HG02885 (cell line): ENCODE results near the gene CDKAL1.
"Not testable (repeated sequence)": the region's sequence is repeated elsewhere in the genome, so short reads cannot be mapped to it uniquely, and the experiment has no call there.

Experiments
- ATAC-seq: cut with Tn5 transposase; IDR thresholded peaks from one replicate; pipeline ENCODE4 v1.9.1; 2021; ENCODE audit warnings: mild to moderate bottlenecking; ENCODE audit not compliant: unreplicated experiment, poor library complexity

Gene CDKAL1

GRCh38 chr6:21167790-21168189 lies 633.5 kb downstream of the CDKAL1 start:
- no peak for ATAC-seq

GRCh38 chr6:21171801-21172200 lies 637.5 kb downstream of the CDKAL1 start:
- ATAC-seq: no peak

- no peak for ATAC-seq
Measured at GRCh38 chr6:21173031-21173430, 638.8 kb downstream of the CDKAL1 start.

- no peak for ATAC-seq
Measured at GRCh38 chr6:21173678-21174077, 639.4 kb downstream of the CDKAL1 start.

- ATAC-seq: no peak
Measured at GRCh38 chr6:21176197-21176596, 641.9 kb downstream of the CDKAL1 start.

GRCh38 chr6:21180155-21180554 lies 645.9 kb downstream of the CDKAL1 start:
- ATAC-seq: peak; percentile 49

GRCh38 chr6:21180800-21181337 lies 646.6 kb downstream of the CDKAL1 start:
- no peak for ATAC-seq

DNA sequence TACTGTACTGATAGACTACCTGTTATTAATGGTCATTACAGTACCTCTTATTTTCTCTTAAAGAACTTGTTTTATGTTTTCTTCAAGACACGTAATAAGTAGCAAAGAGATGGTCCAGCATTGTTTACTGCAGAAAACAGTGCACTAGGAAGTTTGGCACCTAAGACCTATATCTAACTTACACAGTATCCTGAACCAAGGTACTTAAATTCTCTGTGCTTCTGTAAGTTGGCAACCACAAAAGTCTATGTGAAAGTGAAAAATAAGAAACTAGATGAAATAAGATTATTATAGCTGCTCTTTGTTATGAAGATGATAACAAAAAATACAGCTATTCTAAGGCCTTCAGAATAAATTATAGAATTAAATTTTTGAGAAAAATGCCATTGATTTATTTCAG lies 647.6 kb downstream of the CDKAL1 start:
- peak; percentile 70 for ATAC-seq

DNA sequence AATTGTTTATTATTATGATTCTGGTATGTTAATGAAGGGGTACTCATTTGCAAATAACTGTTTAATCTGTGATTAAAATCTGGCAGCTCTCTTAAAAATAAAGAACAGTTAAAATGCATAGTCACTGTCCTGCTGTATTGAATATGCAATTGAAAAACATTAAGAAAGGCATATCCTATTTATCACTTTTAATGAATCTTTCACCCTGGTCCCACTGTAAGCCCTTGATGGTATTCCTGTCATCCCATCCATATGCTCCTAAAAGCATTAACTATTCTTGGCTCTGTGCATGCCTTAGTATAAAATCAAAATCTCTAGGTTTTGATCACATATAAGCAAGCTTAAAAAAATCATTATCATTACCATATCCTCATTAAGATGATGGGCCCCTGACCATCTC lies 648.3 kb downstream of the CDKAL1 start:
- ATAC-seq: no peak

DNA sequence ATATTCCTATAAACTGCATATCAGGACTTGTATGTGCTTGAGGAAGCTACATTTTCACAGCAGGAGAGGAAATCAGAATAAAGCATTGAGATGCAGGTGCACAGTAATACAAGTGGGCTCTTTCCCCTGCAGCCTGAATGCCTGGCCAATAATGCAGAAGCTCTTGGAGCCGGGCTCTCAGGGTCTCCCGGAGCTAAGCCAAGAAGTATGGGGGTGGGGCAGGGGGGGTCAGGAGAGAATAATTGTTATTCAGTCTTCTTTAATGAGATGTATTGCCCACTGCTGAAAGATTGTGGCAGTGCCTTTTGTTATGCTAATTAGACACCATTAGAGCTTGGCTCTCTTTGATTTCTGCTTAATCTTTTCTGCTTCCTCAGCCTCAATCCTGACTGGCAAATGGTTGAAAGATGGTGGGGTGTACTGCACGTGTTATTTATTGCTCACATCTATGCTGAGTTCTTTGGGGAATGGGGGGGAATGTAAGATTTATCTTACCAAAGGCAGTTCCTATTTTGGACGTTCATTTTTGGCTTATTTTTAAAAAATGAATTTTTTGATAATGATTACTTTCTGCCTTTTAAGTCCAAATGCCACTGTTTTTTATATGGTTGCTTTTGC lies 651.7 kb downstream of the CDKAL1 start:
- no peak for ATAC-seq

DNA sequence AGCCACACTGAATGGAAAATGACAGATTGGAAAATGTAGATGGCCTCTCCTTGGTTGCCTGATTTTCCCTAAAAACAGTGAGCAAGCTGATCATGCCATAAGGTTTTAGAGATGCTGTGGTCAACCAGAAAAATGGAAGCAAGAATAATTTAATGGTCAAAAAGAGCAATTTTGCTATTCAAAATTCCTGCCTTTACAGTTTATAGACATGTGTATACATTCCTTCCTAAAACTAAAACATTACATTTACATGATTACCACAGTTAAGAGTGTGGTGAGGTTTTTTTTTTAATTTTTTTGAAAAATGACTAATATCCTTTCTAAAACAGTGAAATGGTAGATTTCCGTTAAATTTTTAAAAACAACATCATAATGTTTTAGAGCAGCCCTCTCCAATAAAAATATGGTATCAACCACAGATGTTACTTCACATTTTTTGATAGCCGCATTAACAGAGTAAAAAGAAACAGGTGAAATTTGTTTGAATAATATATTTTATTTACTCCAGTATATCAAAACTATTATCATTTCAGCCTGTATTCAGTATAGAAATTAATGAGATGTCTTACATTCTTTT lies 652.3 kb downstream of the CDKAL1 start:
- ATAC-seq: no peak

DNA sequence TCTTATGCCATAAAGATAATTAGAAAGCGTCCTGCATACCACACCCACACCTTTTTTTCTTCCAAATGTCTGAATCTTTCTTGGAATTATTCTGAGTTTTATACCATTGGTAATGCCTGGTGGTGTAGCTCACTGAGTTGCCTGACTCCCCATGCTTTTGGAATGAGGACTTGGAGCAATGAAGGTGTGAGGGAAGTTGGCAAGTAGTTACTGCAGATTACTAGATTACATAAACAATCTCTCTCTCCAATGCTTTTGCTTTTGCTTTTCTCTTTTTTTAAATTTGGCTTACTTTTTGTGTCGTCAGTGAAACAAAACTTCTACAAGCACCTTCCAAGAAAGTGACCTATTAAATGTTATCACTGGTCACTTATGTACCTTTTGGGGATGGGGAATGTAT lies 653.2 kb downstream of the CDKAL1 start:
- ATAC-seq: no peak

DNA sequence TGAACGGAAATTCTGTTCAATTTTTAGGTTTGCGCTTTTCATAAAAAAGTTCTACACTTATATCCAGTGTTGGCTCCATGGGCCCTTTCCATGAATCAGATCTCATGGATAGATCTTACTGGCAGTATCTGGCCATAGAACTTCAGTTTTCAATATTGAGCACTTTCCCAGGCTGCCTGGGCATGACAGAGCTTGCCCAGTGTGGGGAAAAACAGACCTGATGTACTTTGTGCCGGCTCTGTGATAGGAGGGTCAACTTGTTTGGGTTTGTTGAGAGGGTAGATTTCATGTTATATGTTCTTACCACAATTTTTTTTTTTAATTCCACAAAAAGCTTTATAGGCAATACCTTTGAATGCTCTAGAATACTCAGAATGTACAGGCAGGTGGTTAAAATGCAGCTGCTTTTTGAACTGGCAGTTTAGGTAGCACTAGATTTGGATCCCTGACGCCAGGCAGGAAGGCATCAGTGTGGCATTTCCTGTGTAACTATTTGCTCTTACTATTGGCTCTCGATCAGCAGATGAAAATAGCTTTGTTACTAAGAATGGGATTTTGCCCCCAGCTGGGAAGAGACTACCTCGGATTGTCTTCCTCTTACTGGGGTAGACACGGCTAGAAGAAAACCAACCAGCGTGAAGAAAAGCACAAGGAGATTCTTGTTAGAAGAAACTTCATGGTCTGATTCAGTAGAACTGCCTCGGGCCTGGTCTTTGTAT lies 654.4 kb downstream of the CDKAL1 start:
- no peak for ATAC-seq

DNA sequence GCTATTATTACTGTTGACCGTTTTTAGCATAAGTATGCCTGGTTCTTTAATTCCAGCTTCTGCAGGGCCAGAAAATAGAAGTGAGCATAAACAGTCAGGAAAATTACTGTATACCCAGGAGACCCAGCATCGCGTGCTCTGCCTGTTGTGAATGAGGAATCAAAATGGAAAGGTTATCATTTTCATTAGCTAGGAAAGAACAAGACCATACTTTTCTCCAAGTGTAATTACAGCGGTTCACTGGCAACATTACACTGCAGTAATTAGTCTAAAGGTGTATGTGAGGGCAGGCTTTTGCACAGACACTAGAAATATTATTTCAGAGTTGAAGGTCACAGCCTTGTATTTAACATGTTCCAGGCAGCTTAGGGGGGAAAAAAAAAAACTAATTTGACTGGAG lies 655.5 kb downstream of the CDKAL1 start:
- no peak for ATAC-seq

- peak; percentile 42 for ATAC-seq
Measured at GRCh38 chr6:21190701-21191100, 656.4 kb downstream of the CDKAL1 start.

- no peak for ATAC-seq
Measured at GRCh38 chr6:21193790-21194475, 659.7 kb downstream of the CDKAL1 start.

GRCh38 chr6:21195301-21195700 lies 661.0 kb downstream of the CDKAL1 start:
- not testable (repeated sequence) for ATAC-seq

DNA sequence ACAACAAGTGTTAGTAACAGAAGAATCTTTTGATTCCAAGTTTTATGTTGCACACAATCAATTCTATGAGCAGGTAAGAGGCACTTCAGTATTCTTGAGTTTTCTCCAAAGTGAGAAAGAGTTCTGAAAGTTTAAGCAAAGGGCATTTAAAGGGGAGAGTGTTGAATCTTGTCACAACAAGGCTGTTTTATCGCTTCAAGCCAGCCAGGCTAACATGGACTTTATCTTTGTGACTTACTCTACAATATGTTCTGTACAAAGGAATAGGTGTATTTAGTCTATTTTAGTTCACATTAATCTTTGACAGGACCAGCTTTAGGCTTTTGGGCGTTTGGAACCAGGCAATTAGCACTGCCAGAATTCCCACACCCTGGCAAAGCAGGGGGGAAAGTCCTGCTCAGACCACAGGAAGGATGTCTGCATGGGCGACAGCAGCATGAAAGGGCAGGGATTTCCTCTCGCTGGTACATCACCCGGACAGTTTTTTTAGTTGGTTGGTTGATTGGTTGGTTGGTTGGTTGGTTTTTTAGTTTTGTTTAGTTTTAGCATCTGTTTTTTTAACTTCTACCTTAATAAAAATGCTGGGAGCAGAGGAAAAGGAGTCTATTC lies 663.9 kb downstream of the CDKAL1 start:
- ATAC-seq: no peak

DNA sequence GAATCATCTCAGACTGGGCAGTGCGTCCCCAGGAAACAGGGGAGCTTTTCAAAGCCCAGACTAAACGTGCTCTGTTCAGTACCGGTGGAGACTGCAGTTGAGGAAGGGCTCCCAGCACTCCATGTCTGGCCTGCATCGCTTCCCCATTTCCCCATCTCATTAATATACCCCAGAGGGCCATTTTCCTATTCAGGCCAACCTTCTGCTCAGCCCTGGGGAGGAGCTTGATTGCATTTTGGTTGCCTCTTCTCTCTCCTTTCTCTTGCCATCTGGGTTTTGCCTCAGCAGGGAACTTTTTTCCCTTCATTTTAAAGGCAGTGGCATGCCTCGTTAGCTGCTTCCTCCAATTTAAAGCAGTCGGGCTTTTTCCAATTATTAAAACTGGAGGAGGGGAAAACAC lies 665.0 kb downstream of the CDKAL1 start:
- ATAC-seq: no peak

GRCh38 chr6:21200134-21200870 lies 666.0 kb downstream of the CDKAL1 start:
- ATAC-seq: no peak
